NCI-H226 (cell line): Measurements from ENCODE around the gene FAM24A.
"Not testable (repeated sequence)": the region's sequence is repeated elsewhere in the genome, so short reads cannot be mapped to it uniquely, and the experiment has no call there.

Source experiments
- DNase-seq: peaks from one replicate; pipeline ENCODE4 v3.0.0-alpha.2; 2015

The FAM24A gene, protein sequence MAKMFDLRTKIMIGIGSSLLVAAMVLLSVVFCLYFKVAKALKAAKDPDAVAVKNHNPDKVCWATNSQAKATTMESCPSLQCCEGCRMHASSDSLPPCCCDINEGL

DNA sequence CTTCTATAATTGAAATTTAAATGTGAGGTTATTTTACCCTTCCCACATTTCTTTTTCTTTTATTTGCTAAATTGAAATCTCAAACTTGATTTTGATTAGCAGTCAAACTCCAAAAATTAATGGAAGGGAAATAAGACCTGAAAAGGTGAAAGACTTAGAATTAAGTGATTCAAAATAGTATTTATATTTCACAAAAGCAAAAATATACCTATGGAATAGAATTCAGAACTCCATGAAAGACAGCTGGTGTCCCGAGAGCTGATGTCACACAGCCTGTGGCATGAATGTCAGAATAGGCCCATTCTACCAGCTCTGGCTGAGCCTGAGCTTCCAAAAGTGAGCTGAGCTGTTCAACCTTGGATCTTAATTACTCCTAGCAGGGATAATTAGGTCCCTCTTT lies at the start of gene FAM24A:
Gene FAM24A (plus strand): TSS at position 301 of the 400 bp plus-strand sequence. CDS start 1,025 bp downstream, outside the sequence.
- DNase-seq: no peak

GRCh38 chr10:122861711-122862161 lies 48.7 kb upstream of the FAM24A start:
- DNase-seq: peak; percentile 38

- DNase-seq: no peak
Observed at GRCh38 chr10:122863216-122864193, 46.9 kb upstream of the FAM24A start.

DNA sequence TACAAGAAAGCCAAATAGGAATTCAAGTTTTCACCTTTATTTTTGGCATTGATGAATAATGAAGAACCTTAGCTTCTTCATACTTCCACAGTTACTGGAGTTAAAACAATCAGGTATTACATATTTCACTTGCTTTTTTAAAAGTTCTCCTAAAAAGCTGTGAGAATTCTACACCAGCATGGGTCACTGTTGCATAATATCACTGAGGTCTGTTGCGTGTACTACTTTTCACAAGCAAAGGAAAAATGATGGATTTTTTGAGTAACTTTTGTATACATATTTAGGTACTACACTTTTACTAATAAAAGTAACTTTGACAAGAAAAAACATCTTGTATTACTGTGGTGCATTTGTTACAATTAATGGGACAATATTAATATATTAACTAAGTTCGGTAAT lies 46.2 kb upstream of the FAM24A start:
- DNase-seq: no peak

- no peak for DNase-seq
Observed at GRCh38 chr10:122864901-122865300, 45.5 kb upstream of the FAM24A start.

- peak; percentile 43 for DNase-seq
Observed at GRCh38 chr10:122866757-122867482, 43.5 kb upstream of the FAM24A start.

- DNase-seq: not testable (repeated sequence)
Observed at GRCh38 chr10:122868768-122869167, 41.6 kb upstream of the FAM24A start.

DNA sequence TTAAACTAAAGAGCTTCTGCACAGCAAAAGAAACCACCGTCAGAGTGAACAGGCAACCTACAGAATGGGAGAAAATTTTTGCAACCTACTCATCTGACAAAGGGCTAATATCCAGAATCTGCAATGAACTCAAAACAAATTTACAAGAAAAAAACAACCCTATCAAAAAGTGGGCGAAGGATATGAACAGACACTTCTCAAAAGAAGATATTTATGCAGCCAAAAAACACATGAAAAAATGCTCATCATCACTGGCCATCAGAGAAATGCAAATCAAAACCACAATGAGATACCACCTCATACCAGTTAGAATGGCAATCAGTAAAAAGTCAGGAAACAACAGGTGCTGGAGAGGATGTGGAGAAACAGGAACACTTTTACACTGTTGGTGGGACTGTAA lies 38.5 kb upstream of the FAM24A start:
- not testable (repeated sequence) for DNase-seq

- DNase-seq: no peak
Observed at GRCh38 chr10:122875843-122876466, 34.5 kb upstream of the FAM24A start.

- no peak for DNase-seq
Observed at GRCh38 chr10:122876467-122876855, 33.9 kb upstream of the FAM24A start.

GRCh38 chr10:122877264-122877663 lies 33.1 kb upstream of the FAM24A start:
- DNase-seq: no peak

DNA sequence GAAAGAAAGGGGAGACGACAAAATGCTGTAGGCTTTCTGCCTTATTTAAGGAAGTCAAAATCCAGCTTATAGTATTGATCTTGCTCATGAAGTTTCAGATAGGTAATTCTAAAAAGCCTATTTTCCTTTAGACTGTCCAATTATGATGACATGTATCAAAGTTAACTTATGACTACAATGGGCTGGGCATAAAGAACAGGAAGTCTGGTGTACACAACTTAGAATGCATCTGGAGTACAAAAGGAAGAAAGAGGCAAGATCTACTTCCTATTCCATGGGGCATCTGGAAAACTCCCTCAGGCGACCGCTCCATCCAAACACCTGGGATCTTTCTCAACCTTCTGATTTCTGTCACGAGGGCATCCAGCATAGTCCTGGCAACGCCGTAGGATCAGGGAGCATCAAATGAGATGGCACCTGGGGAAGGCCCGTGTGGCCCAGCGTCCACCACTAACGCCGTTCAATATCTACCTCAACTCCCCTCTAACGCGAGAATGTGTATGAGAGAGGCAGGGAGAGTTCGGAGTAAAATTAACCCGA lies 31.5 kb upstream of the FAM24A start:
- peak; percentile 10 for DNase-seq

- DNase-seq: peak; percentile 86
Observed at GRCh38 chr10:122879339-122880273, 30.8 kb upstream of the FAM24A start, which contains the start of gene FAM24B. TSS of gene FAM24B (minus strand) at chr10:122879581. CDS start at chr10:122850515, 29,066 bp downstream.

DNA sequence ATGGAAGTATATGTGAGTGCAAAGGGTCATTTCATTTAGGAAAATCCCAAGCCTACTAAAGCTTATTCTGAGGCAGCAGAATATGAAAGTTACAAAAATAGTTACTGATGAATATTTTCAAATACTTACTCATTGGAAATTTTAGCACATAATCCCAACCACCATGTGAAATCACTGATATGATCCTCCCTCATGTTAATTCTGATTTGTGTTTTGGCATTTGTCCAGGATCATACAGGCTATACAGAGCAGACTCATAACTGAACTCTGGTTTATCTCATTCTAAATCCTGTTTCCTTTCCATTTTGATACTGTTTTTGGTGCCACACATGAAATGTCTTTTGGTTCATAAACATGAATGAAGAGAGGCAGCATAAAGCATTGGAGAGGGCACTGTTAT lies 27.6 kb upstream of the FAM24A start:
- DNase-seq: no peak

- DNase-seq: no peak
Observed at GRCh38 chr10:122884166-122884565, 26.2 kb upstream of the FAM24A start.

- DNase-seq: no peak
Observed at GRCh38 chr10:122894261-122894944, 16.0 kb upstream of the FAM24A start.

DNA sequence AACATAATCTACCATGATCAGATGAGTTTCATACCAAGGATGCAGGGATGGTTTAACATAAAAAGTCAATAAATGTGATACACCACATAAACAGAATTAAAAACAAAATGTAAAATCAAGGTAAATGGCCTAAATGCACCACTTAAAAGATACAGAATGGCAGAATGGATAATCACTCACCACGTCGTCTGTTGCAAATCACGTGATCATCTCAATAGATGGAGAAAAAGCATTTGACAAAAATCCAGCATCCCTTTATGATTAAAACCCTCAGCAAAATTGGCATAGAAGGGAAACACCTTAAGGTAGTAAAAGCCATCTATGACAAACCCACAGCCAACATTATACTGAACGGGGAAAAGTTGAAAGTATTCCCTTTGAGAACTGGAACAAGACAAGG lies 6.5 kb upstream of the FAM24A start:
- not testable (repeated sequence) for DNase-seq

GRCh38 chr10:122911889-122912484 lies 1.6 kb downstream of the FAM24A start:
- peak; percentile 22 for DNase-seq

DNA sequence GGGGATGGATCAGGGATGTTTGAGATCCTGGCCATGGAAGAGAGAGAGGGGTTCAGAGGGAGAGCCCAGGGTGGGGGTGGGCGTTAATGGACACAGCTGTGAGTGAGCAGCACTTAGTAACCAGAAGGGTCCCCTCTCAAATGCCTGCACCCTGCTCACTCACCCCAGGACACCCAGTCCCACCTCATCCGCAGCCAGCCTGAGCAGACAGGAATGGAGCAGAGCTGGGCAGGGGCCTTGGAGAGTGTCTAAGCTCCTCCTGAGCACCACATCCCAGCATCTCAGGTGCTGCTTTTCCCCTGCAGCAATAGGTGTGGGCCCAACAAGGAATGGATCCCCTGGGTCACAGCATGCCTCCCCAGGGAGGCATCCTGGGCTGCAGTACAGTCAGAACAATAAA lies 5.3 kb downstream of the FAM24A start:
- no peak for DNase-seq

DNA sequence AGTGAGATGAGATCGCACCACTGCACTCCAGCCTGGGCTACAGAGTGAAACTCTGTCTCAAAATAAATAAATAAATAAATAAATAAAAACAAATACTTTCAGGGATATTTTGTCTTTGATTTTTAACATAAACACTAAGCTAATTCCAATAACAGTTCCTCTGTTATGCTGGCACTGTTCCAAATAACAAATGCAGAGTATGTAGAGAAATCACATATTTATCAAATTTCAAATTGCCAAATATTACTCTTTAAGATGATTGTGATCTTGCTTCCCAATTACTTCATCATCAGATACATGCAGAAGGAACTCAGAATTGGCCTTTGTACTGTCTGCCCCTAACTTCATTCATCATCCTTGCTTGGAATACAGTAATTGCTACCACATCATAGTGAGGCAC lies 19.7 kb downstream of the FAM24A start:
- no peak for DNase-seq
